ENCODE results near the gene ARID3B. TPM values are rescaled to one million over a fixed set of nuclear protein-coding genes. Genes with fewer than 3 reads are reported as not detected.

Gene ARID3B
- total RNA-seq, 3 donors from 2014 or later: 10.3 to 14.5 (median 11.5) TPM

- Histone ChIP-seq H3K36me3 (ENCODE audit: low read depth) (peaks cover 19% of the 10 kb centered on the region), H3K9me3 (no peaks in the 10 kb centered on the region), H3K4me1 (ENCODE audit: low read depth) (peaks cover 19% of the 10 kb centered on the region), H3K4me3 (peak overlapping the region; percentile 100)
- peak; percentile 40 for ATAC-seq
- TF ChIP-seq CTCF (IDR thresholded peaks at IDR 0.05): no peak
- intact Hi-C loops (cut with DNase I, micrococcal nuclease): no loop called here
- DNase-seq: peak; percentile 90 to 91 (median 91)
Observed at GRCh38 chr15:74616366-74616939, 75.4 kb downstream of the ARID3B start.

- Histone ChIP-seq H3K4me1 (ENCODE audit: low read depth) (peaks cover 19% of the 10 kb centered on the region), H3K4me3 (no peak overlapping the region), H3K9me3 (no peaks in the 10 kb centered on the region), H3K36me3 (ENCODE audit: low read depth) (peaks cover 19% of the 10 kb centered on the region)
- DNase-seq (no peak), ATAC-seq (no peak)
- intact Hi-C loops (cut with DNase I, micrococcal nuclease): no loop called here
- TF ChIP-seq CTCF (IDR thresholded peaks at IDR 0.05): no peak
Observed at GRCh38 chr15:74616996-74617395, 76.0 kb downstream of the ARID3B start.

DNA sequence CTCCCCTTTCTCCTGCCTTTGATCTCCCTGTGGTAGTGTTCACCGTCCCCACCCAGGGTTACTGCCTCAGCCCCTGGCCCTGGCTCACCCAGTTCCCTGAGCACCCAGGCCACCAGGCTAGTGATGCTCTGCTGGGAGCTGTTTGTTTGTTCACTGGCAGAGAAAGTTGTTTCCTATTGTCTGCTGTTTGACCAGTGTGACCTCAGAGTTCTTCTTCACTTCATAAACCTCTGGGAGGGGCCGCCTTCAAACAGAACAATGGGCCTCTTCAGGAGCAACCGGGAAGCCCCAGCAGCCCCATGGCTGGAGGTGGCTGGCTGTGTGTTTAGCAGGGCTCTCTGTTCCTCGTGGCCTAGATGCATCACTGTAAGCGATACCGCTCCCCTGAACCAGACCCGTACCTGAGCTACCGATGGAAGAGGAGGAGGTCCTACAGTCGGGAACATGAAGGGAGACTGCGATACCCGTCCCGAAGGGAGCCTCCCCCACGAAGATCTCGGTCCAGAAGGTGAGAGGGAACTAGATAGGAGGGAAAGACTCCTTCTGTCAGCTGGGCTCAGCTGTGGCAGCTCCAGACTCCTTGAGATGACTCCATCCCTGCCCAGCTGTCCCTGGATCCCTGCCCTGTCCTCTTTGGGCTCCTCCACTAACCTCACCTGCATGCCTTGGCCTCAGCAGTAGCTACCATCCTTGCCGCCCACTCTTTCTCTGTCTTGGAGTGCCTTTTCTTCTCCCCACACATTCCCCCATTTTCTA lies 78.0 kb downstream of the ARID3B start:
- no peak overlapping the region for H3K4me3 ChIP-seq
- H3K4me1 ChIP-seq (ENCODE audit: low read depth): peaks cover 21% of the 10 kb centered on the region
- intact Hi-C loops (cut with DNase I, micrococcal nuclease): no loop called here
- no peaks in the 10 kb centered on the region for H3K9me3 ChIP-seq
- DNase-seq (peak in 1 of 3 donors; percentile 42), ATAC-seq (no peak)
- TF ChIP-seq CTCF (IDR thresholded peaks at IDR 0.05): no peak
- H3K36me3 ChIP-seq (ENCODE audit: low read depth): peaks cover 33% of the 10 kb centered on the region

GRCh38 chr15:74619916-74620635 lies 79.1 kb downstream of the ARID3B start:
- Histone ChIP-seq H3K9me3 (no peaks in the 10 kb centered on the region), H3K4me3 (no peak overlapping the region), H3K4me1 (ENCODE audit: low read depth) (peaks cover 21% of the 10 kb centered on the region), H3K36me3 (ENCODE audit: low read depth) (peaks cover 33% of the 10 kb centered on the region)
- intact Hi-C loops (cut with DNase I, micrococcal nuclease): loop anchor here in 1 of 2 donors (10.0 kb wide), 1 partner anchor 235 kb away; no protein-coding TSS in a partner anchor
- no peak for TF ChIP-seq CTCF (IDR thresholded peaks at IDR 0.05)
- no peak for ATAC-seq
- peak in 1 of 3 donors; percentile 56 for DNase-seq

DNA sequence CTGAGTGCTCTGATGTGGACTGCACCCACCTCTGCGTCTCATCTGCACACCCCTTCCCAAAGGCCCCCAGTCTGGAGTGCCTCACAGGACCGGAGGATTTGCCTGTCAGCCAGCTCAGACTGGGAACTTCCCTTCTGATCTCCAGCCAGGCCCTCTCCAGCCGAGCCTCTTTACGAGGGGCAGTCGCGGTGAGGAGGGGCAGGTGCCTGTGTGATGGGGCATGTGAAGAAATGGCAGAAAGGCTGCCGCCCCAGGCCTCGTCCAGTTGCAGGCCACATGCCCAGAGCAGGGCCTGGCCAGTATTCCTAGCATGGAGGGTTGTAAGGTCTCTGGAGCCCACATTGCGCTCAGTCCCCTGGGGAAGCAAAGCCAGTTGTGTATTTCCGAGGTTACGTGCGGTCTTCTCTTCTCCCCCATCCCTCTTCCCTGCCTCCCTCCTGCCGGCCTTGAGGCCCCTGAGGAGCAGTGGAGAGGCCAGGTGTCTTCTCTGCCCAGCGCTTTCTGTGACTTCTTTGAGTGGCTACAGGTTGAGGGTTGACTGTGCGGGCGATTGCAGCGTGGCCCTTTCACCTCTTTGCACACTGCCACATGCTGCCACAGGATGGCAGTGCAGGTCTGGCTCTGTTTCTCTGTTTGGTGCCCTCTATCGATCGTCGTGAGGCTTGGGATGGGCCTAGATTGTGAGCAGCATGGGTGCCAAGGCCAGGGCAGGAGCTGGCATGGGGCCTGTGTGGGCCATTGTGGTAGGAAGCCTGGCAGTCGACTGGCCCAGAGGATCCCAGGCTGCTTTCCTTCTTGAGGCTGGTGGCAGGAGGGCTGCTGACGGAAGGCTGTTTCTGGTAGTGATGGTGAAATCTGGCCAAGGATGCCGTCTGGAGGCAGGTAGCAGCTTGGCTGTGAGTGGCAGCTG lies 79.9 kb downstream of the ARID3B start:
- Histone ChIP-seq H3K4me1 (ENCODE audit: low read depth) (peaks cover 21% of the 10 kb centered on the region), H3K4me3 (no peak overlapping the region), H3K9me3 (no peaks in the 10 kb centered on the region), H3K36me3 (ENCODE audit: low read depth) (peaks cover 33% of the 10 kb centered on the region)
- peak; percentile 69 to 85 (median 78) for DNase-seq
- ATAC-seq: peak; percentile 82
- intact Hi-C loops (cut with DNase I, micrococcal nuclease): loop anchor here in 1 of 2 donors (10.0 kb wide), 1 partner anchor 236 kb away; no protein-coding TSS in a partner anchor
- peak; percentile 59 for TF ChIP-seq CTCF (IDR thresholded peaks at IDR 0.05)

All from mucosa of descending colon (tissue), 3 donors.